Measurements from ENCODE around the gene PIH1D1.

The PIH1D1 gene

GRCh38 chr19:49432141-49433073, 19.2 kb downstream of the PIH1D1 start:
- DNase-seq, result no peak

- no peak for DNase-seq
Measured at GRCh38 chr19:49431330-49431749, 20.3 kb downstream of the PIH1D1 start.

- DNase-seq, result no peak
Measured at GRCh38 chr19:49430678-49431329, 20.8 kb downstream of the PIH1D1 start.

- no peak for DNase-seq
Measured at GRCh38 chr19:49430172-49430677, 21.4 kb downstream of the PIH1D1 start.

GRCh38 chr19:49428547-49429451, 22.8 kb downstream of the PIH1D1 start:
- no peak for DNase-seq

- DNase-seq, result no peak
Measured at GRCh38 chr19:49427855-49428546, 23.6 kb downstream of the PIH1D1 start.

GRCh38 chr19:49427339-49427738, 24.3 kb downstream of the PIH1D1 start:
- DNase-seq, result no peak

- DNase-seq, result no peak
Measured at GRCh38 chr19:49425922-49426592, 25.6 kb downstream of the PIH1D1 start.

GRCh38 chr19:49425178-49425577, 26.4 kb downstream of the PIH1D1 start, which contains the start of gene GFY:
Gene GFY, plus strand, starts transcription at chr19:49425388. Its CDS starts 1,043 bp downstream, at chr19:49426431.
- no peak for DNase-seq

- no peak for DNase-seq
Measured at GRCh38 chr19:49423985-49424303, 27.7 kb downstream of the PIH1D1 start.

GRCh38 chr19:49423071-49423984, 28.3 kb downstream of the PIH1D1 start, which contains the start of gene PTH2:
Gene PTH2, minus strand, starts transcription at chr19:49423441. Its CDS starts 102 bp downstream, at chr19:49423339.
- no peak for DNase-seq

GRCh38 chr19:49422407-49423070, 29.1 kb downstream of the PIH1D1 start:
- DNase-seq, result peak; percentile 54

- DNase-seq, result no peak
Measured at GRCh38 chr19:49421878-49422202, 29.8 kb downstream of the PIH1D1 start.

- peak; percentile 67 for DNase-seq
Measured at GRCh38 chr19:49421039-49421877, 30.4 kb downstream of the PIH1D1 start.

- no peak for DNase-seq
Measured at GRCh38 chr19:49420227-49420626, 31.4 kb downstream of the PIH1D1 start.

GRCh38 chr19:49419173-49419572, 32.4 kb downstream of the PIH1D1 start:
- DNase-seq, result no peak

- no peak for DNase-seq
Measured at GRCh38 chr19:49418511-49418910, 33.1 kb downstream of the PIH1D1 start.

GRCh38 chr19:49417088-49417487, 34.5 kb downstream of the PIH1D1 start:
- DNase-seq, result no peak

- no peak for DNase-seq
Measured at GRCh38 chr19:49415810-49416200, 35.8 kb downstream of the PIH1D1 start.
